HEK293 (cell line): ENCODE results near the gene TLE2.
A peak's percentile ranks its signal among the peaks of the same experiment; 100 is the strongest.

ENCODE experiments used
- CTCF ChIA-PET: fragments of 350-600 bp; formaldehyde crosslinking; extraction: SDS; loops from one replicate; lab custom pipeline; 2021; ENCODE audit warnings: antibody characterized with exemption; lab: Yijun Ruan, JAX
- POLR2A ChIA-PET: fragments of 300-600 bp; formaldehyde crosslinking; extraction: SDS; loops from one replicate; lab custom pipeline; 2020; ENCODE audit warnings: antibody characterized with exemption, inconsistent platforms; lab: Yijun Ruan, JAX
- H3K27ac ChIP-seq: fragments of 200-500 bp; sonication (Bioruptor generic); 2 replicates; pipeline ENCODE4 v1.5.1; 2014; ENCODE audit warnings: low read depth, low read length, control low read depth, inconsistent platforms; ENCODE audit errors: extremely low read depth
- H3K36me3 ChIP-seq, 2 experiments: fragments of 200-500 bp in 1 of 2; sonication (Bioruptor generic) in 1 of 2; 1 replicate in 1 of 2; 2 replicates in 1 of 2; pipeline ENCODE4 v1.5.1; 2014 to 2017; ENCODE audit warnings: inconsistent platforms in 2 of 2, low read length in 2 of 2; ENCODE audit not compliant: control insufficient read depth in 2 of 2, insufficient read depth in 1 of 2
- H3K4me1 ChIP-seq: fragments of 200-500 bp; sonication (Bioruptor generic); 2 replicates; pipeline ENCODE4 v1.5.1; 2014; ENCODE audit warnings: mild to moderate bottlenecking, low read length, inconsistent platforms; ENCODE audit not compliant: control insufficient read depth, insufficient read depth
- H3K4me3 ChIP-seq: 2 replicates; pipeline ENCODE4 v1.5.1; 2011; ENCODE audit warnings: low read depth, mild to moderate bottlenecking, control low read depth, low read length, moderate library complexity
- H3K9me3 ChIP-seq: fragments of 200-500 bp; sonication (Bioruptor generic); 2 replicates; pipeline ENCODE4 v1.5.1; 2014; ENCODE audit warnings: low read depth, low read length, inconsistent platforms; ENCODE audit not compliant: control insufficient read depth, insufficient read depth
- BCL11A ChIP-seq: fragments of 450-650 bp; formaldehyde crosslinking; IDR thresholded peaks from 2 replicates; pipeline ENCODE4 v1.5.1; 2016; ENCODE audit warnings: low read depth, missing biosample characterization, missing genetic modification characterization
- GLIS1 ChIP-seq: fragments of 450-650 bp; formaldehyde crosslinking; IDR thresholded peaks from 2 replicates; pipeline ENCODE4 v1.5.1; 2016; ENCODE audit warnings: missing biosample characterization, missing genetic modification characterization
- IKZF3 ChIP-seq: fragments of 450-650 bp; IDR thresholded peaks from 2 replicates; pipeline ENCODE4 v1.5.0; 2018; ENCODE audit warnings: missing biosample characterization, mild to moderate bottlenecking, missing genetic modification characterization, moderate library complexity
- MYNN ChIP-seq: fragments of 450-650 bp; formaldehyde crosslinking; IDR thresholded peaks from 2 replicates; pipeline ENCODE4 v1.5.1; 2016; ENCODE audit warnings: missing biosample characterization, missing genetic modification characterization, borderline replicate concordance
- SALL2 ChIP-seq: fragments of 450-650 bp; formaldehyde crosslinking; IDR thresholded peaks from 2 replicates; pipeline ENCODE4 v1.5.0; 2017; ENCODE audit warnings: missing biosample characterization, mild to moderate bottlenecking, missing genetic modification characterization, borderline replicate concordance
- SP3 ChIP-seq: fragments of 450-650 bp; formaldehyde crosslinking; IDR thresholded peaks from 2 replicates; pipeline ENCODE4 v1.5.1; 2016; ENCODE audit warnings: missing biosample characterization, missing genetic modification characterization
- TSHZ1 ChIP-seq: fragments of 450-650 bp; formaldehyde crosslinking; IDR thresholded peaks from 2 replicates; pipeline ENCODE4 v1.5.1; 2016; ENCODE audit warnings: missing biosample characterization, missing genetic modification characterization, borderline replicate concordance
- ZBTB44 ChIP-seq: fragments of 450-650 bp; IDR thresholded peaks from 2 replicates; pipeline ENCODE4 v1.5.1; 2018; ENCODE audit warnings: missing biosample characterization, mild to moderate bottlenecking, missing genetic modification characterization
- ZFHX2 ChIP-seq: fragments of 450-650 bp; formaldehyde crosslinking; conservative IDR thresholded peaks from 2 replicates; pipeline ENCODE4 v1.5.1; 2016; ENCODE audit warnings: missing biosample characterization, missing genetic modification characterization
- ZFP69B ChIP-seq: fragments of 450-650 bp; formaldehyde crosslinking; IDR thresholded peaks from 2 replicates; pipeline ENCODE4 v1.5.1; 2016; ENCODE audit warnings: missing biosample characterization, missing genetic modification characterization
- ZNF10 ChIP-seq: fragments of 450-650 bp; formaldehyde crosslinking; IDR thresholded peaks from 2 replicates; pipeline ENCODE4 v1.5.1; 2017; ENCODE audit warnings: missing biosample characterization, missing genetic modification characterization
- ZNF148 ChIP-seq: fragments of 450-650 bp; formaldehyde crosslinking; IDR thresholded peaks from 2 replicates; pipeline ENCODE4 v1.5.0; 2017; ENCODE audit warnings: missing biosample characterization, missing genetic modification characterization, borderline replicate concordance
- ZNF510 ChIP-seq: fragments of 450-650 bp; formaldehyde crosslinking; IDR thresholded peaks from 2 replicates; pipeline ENCODE4 v1.5.1; 2018; ENCODE audit warnings: mild to moderate bottlenecking, missing genetic modification characterization, missing biosample characterization; ENCODE audit not compliant: insufficient replicate concordance
- ZNF639 ChIP-seq: fragments of 450-650 bp; formaldehyde crosslinking; IDR thresholded peaks from 2 replicates; pipeline ENCODE4 v1.5.1; 2016; ENCODE audit warnings: missing biosample characterization, missing genetic modification characterization
- ZNF837 ChIP-seq: fragments of 450-650 bp; formaldehyde crosslinking; IDR thresholded peaks from 2 replicates; pipeline ENCODE4 v1.5.1; 2016; ENCODE audit warnings: missing biosample characterization, missing genetic modification characterization
- TF ChIP-seq, protein P1 (sequence below): fragments of 450-650 bp; formaldehyde crosslinking; IDR thresholded peaks from 2 replicates; pipeline ENCODE4 v1.5.1; 2016; ENCODE audit warnings: missing biosample characterization, missing genetic modification characterization
- TF ChIP-seq, protein P2 (sequence below): fragments of 450-650 bp; formaldehyde crosslinking; IDR thresholded peaks from 2 replicates; pipeline ENCODE4 v1.5.1; 2016; ENCODE audit warnings: missing biosample characterization, missing genetic modification characterization

Gene TLE2

GRCh38 chr19:3046698-3047495 lies 17.8 kb upstream of the TLE2 start:
- CTCF ChIA-PET = interaction anchor here (0.6 to 1.1 kb wide), 5 partner anchors 28 to 181 kb away, joined by 3 to 4 read pairs (median 3); no protein-coding TSS in a partner anchor
- H3K9me3 ChIP-seq = no peaks in the 10 kb centered on the region
- TF ChIP-seq ZFP69B = peak; percentile 84
- no peak for TF ChIP-seq SALL2 (tag by site-specific recombination)
- TF ChIP-seq, protein P1, sequence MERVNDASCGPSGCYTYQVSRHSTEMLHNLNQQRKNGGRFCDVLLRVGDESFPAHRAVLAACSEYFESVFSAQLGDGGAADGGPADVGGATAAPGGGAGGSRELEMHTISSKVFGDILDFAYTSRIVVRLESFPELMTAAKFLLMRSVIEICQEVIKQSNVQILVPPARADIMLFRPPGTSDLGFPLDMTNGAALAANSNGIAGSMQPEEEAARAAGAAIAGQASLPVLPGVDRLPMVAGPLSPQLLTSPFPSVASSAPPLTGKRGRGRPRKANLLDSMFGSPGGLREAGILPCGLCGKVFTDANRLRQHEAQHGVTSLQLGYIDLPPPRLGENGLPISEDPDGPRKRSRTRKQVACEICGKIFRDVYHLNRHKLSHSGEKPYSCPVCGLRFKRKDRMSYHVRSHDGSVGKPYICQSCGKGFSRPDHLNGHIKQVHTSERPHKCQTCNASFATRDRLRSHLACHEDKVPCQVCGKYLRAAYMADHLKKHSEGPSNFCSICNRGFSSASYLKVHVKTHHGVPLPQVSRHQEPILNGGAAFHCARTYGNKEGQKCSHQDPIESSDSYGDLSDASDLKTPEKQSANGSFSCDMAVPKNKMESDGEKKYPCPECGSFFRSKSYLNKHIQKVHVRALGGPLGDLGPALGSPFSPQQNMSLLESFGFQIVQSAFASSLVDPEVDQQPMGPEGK = 0 out of 2 replicates have a peak, but pooled peaks have one; percentile 6
- no peak for TF ChIP-seq TSHZ1 (tag by site-specific recombination)
- no peak for TF ChIP-seq ZBTB44 (tag by site-specific recombination)
- TF ChIP-seq, protein P2, sequence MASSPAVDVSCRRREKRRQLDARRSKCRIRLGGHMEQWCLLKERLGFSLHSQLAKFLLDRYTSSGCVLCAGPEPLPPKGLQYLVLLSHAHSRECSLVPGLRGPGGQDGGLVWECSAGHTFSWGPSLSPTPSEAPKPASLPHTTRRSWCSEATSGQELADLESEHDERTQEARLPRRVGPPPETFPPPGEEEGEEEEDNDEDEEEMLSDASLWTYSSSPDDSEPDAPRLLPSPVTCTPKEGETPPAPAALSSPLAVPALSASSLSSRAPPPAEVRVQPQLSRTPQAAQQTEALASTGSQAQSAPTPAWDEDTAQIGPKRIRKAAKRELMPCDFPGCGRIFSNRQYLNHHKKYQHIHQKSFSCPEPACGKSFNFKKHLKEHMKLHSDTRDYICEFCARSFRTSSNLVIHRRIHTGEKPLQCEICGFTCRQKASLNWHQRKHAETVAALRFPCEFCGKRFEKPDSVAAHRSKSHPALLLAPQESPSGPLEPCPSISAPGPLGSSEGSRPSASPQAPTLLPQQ (tag by site-specific recombination) = peak; percentile 71
- no peak for TF ChIP-seq ZFHX2
- peak; percentile 63; the same call in 1 of the 2 replicates for TF ChIP-seq GLIS1 (tag by site-specific recombination)
- no peak for TF ChIP-seq ZNF10 (tag by site-specific recombination)
- TF ChIP-seq, all 188 proteins: peak for 4
- peak overlapping the region; percentile 15; the same call in 1 of the 2 replicates for H3K4me3 ChIP-seq
- POLR2A ChIA-PET = interaction anchor here (1.2 to 3.4 kb wide), 2 partner anchors 11 to 96 kb away, joined by 3 to 37 read pairs; no protein-coding TSS in a partner anchor
- H3K27ac ChIP-seq = peak overlapping the region; percentile 69
- H3K4me1 ChIP-seq = peaks cover 13% of the 10 kb centered on the region
- no peaks in the 10 kb centered on the region for H3K36me3 ChIP-seq

GRCh38 chr19:3045885-3046697 lies 17.0 kb upstream of the TLE2 start:
- ChIA-PET CTCF (interaction anchor here (0.6 to 1.1 kb wide), 6 partner anchors 9 to 517 kb away, joined by 3 to 4 read pairs (median 3); no protein-coding TSS in a partner anchor), POLR2A (interaction anchor here (3.4 kb wide), 1 partner anchor 11 kb away, joined by 37 read pairs; no protein-coding TSS in a partner anchor)
- H3K4me1 ChIP-seq = peaks cover 13% of the 10 kb centered on the region
- H3K4me3 ChIP-seq = no peak overlapping the region
- H3K27ac ChIP-seq = peak overlapping the region; percentile 41; the same call in 1 of the 2 replicates
- H3K9me3 ChIP-seq = no peaks in the 10 kb centered on the region
- H3K36me3 ChIP-seq = no peaks in the 10 kb centered on the region
- no peak for TF ChIP-seq ZNF639 (tag by site-specific recombination)
- TF ChIP-seq ZNF148 (tag by site-specific recombination) = no peak
- no peak for TF ChIP-seq ZNF510 (tag by site-specific recombination)
- TF ChIP-seq MYNN (tag by site-specific recombination) = no peak
- peak; percentile 39 for TF ChIP-seq IKZF3 (tag by site-specific recombination)
- TF ChIP-seq SP3 (tag by site-specific recombination) = no peak
- TF ChIP-seq BCL11A (tag by site-specific recombination) = no peak
- TF ChIP-seq GLIS1 (tag by site-specific recombination) = peak; percentile 93
- TF ChIP-seq ZNF837 = no peak
